ENCODE measurements around the gene ZNF200.

DNA sequence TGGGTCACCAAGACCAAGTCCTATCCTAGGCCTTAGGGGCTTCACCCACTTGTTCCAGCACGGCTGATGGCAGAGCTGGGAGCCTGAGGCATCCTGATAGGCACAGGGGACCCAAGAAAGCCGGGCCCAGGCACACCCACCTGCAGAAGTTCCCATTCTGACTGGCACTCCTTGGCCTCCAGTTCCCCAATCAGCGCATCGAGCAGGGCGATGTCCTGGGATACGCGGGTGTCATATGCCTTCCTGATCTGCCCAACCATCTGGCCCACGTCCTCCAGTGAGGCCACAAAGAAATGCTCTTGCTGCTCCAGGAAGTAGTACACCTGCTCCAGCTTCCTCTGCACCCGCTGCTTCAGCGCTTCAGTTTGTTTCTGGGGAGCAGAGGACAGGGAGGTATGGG lies 11.9 kb upstream of the ZNF200 start:
- TF ChIP-seq POLR2A (IDR thresholded peaks at IDR 0.05), result no peak
- TF ChIP-seq CTCF (IDR thresholded peaks at IDR 0.05), result no peak
- no peak for TF ChIP-seq POLR2AphosphoS5 (IDR thresholded peaks at IDR 0.05)
